SK-N-SH (cell line): ENCODE results near the gene ADTRP. TPM values are rescaled to one million over a fixed set of nuclear protein-coding genes. Genes with fewer than 3 reads are reported as not detected.

Source experiments
- CTCF ChIA-PET: fragments of 300-600, 350-600 bp; formaldehyde crosslinking; extraction: SDS; loops from one replicate; lab custom pipeline; 2021; lab: Yijun Ruan, JAX
- POLR2A ChIA-PET: fragments of 350-600 bp; sonication (Branson Sonifier 250); formaldehyde crosslinking; extraction: SDS; loops from one replicate; lab custom pipeline; 2020; ENCODE audit warnings: antibody characterized with exemption, inconsistent platforms; lab: Yijun Ruan, JAX
- DNase-seq: peaks from one replicate; pipeline ENCODE4 v3.0.0; 2012
- H2AFZ ChIP-seq: fragments of 200-600 bp; sonication (generic); 2 replicates; pipeline ENCODE4 v1.8.1; 2016; ENCODE audit warnings: antibody characterized with exemption, mild to moderate bottlenecking, low read depth
- H3F3A ChIP-seq: fragments of 200-600 bp; sonication (generic); replicated peaks from 2 replicates; pipeline ENCODE3; 2016; ENCODE audit warnings: antibody characterized with exemption, mild to moderate bottlenecking; ENCODE audit not compliant: insufficient read depth
- H3K27ac ChIP-seq, 2 experiments: fragments of 200-500 bp in 1 of 2; fragments of 200-600 bp in 1 of 2; sonication (Bioruptor generic) in 1 of 2; sonication (generic), shearing (Covaris generic) in 1 of 2; 2 replicates each; pipeline versions ENCODE4 v1.5.1 to v1.6.1; 2014 to 2016; ENCODE audit warnings: low read depth in 2 of 2, inconsistent platforms in 1 of 2, low read length in 1 of 2, mild to moderate bottlenecking in 1 of 2, mixed read lengths in 1 of 2
- H3K27me3 ChIP-seq: fragments of 200-600 bp; sonication (generic), shearing (Covaris generic); 2 replicates; pipeline ENCODE4 v1.6.1; 2016; ENCODE audit warnings: mixed run types; ENCODE audit not compliant: insufficient read depth
- H3K36me3 ChIP-seq, 2 experiments: fragments of 200-500 bp in 1 of 2; fragments of 200-600 bp in 1 of 2; sonication (Bioruptor generic) in 1 of 2; sonication (generic) in 1 of 2; replicated peaks in 1 of 2; 2 replicates each; pipeline versions ENCODE3 to v1.5.1; 2014 to 2016; ENCODE audit warnings: low read length in 1 of 2, mild to moderate bottlenecking in 1 of 2; ENCODE audit not compliant: insufficient read depth in 2 of 2, control insufficient read depth in 1 of 2
- H3K4me1 ChIP-seq, 2 experiments: fragments of 200-500 bp in 1 of 2; fragments of 200-600 bp in 1 of 2; sonication (Bioruptor generic) in 1 of 2; sonication (generic), shearing (Covaris generic) in 1 of 2; 2 replicates each; pipeline versions ENCODE4 v1.5.1 to v1.6.1; 2014 to 2016; ENCODE audit warnings: low read depth in 1 of 2, low read length in 1 of 2, mixed run types in 1 of 2; ENCODE audit not compliant: insufficient read depth in 2 of 2, control insufficient read depth in 1 of 2
- H3K4me2 ChIP-seq: fragments of 200-600 bp; sonication (generic), shearing (Covaris generic); 2 replicates; pipeline ENCODE4 v1.6.1; 2017; ENCODE audit warnings: mixed run types
- H3K4me3 ChIP-seq, 2 experiments: fragments of 200-500 bp in 1 of 2; fragments of 200-600 bp in 1 of 2; sonication (Bioruptor generic) in 1 of 2; sonication (generic), shearing (Covaris generic) in 1 of 2; 2 replicates each; pipeline versions ENCODE4 v1.5.1 to v1.8.1; 2014 to 2016; ENCODE audit warnings: low read depth in 2 of 2, inconsistent platforms in 1 of 2, low read length in 1 of 2, mild to moderate bottlenecking in 1 of 2, mixed read lengths in 1 of 2, moderate library complexity in 1 of 2
- H3K79me2 ChIP-seq: fragments of 200-600 bp; sonication (generic); 2 replicates; pipeline ENCODE4 v1.8.1; 2017; ENCODE audit warnings: mild to moderate bottlenecking; ENCODE audit not compliant: insufficient read depth
- H3K9ac ChIP-seq: fragments of 200-600 bp; sonication (generic); 2 replicates; pipeline ENCODE4 v1.6.1; 2017; ENCODE audit warnings: mixed run types
- H3K9me2 ChIP-seq: fragments of 200-600 bp; sonication (generic); 2 replicates; pipeline ENCODE4 v1.6.1; 2017; ENCODE audit warnings: mixed run types
- H3K9me3 ChIP-seq: fragments of 200-600 bp; sonication (generic); 2 replicates; pipeline ENCODE4 v1.6.1; 2017; ENCODE audit warnings: mixed run types, mild to moderate bottlenecking, moderate library complexity
- H4K20me1 ChIP-seq: fragments of 200-600 bp; sonication (generic); 2 replicates; pipeline ENCODE4 v1.6.1; 2017; ENCODE audit warnings: mild to moderate bottlenecking, mixed run types; ENCODE audit not compliant: insufficient read depth
- ELF1 ChIP-seq: IDR thresholded peaks from 2 replicates; pipeline ENCODE4 v1.4.0; 2012
- FOSL2 ChIP-seq: IDR thresholded peaks from 2 replicates; pipeline ENCODE4 v1.4.0; 2012; ENCODE audit warnings: low read depth, mild to moderate bottlenecking, moderate library complexity, borderline replicate concordance
- FOXJ3 ChIP-seq: sonication (generic); formaldehyde crosslinking; IDR thresholded peaks from 2 replicates; pipeline ENCODE4 v1.5.1; 2020; ENCODE audit warnings: mild to moderate bottlenecking, missing genetic modification reagents
- GATA2 ChIP-seq: sonication (generic); formaldehyde crosslinking; IDR thresholded peaks from 2 replicates; pipeline ENCODE4 v1.5.0; 2020; ENCODE audit warnings: mild to moderate bottlenecking, missing genetic modification reagents
- JUND ChIP-seq: IDR thresholded peaks from 2 replicates; pipeline ENCODE4 v1.4.0; 2012
- MXI1 ChIP-seq: IDR thresholded peaks from 2 replicates; pipeline ENCODE4 v1.6.1; 2012; ENCODE audit warnings: mild to moderate bottlenecking, low read depth, low read length, improper control_type of control experiment
- POLR2AphosphoS5 ChIP-seq: IDR thresholded peaks from 2 replicates; pipeline ENCODE4 v1.6.1; 2012; ENCODE audit warnings: low read depth, low read length
- RAD21 ChIP-seq: IDR thresholded peaks from 2 replicates; pipeline ENCODE4 v1.6.1; 2012; ENCODE audit warnings: mild to moderate bottlenecking, low read length
- RXRA ChIP-seq: IDR thresholded peaks from 2 replicates; pipeline ENCODE4 v1.4.0; 2012; ENCODE audit warnings: low read depth, mild to moderate bottlenecking, borderline replicate concordance
- TEAD4 ChIP-seq: IDR thresholded peaks from 2 replicates; pipeline ENCODE4 v1.4.0; 2012; ENCODE audit warnings: mild to moderate bottlenecking, borderline replicate concordance; ENCODE audit not compliant: insufficient read depth
- YY1 ChIP-seq: IDR thresholded peaks from 2 replicates; pipeline ENCODE4 v1.4.0; 2012; ENCODE audit warnings: low read depth, mild to moderate bottlenecking
- WGBS: methylation state at CpG from one replicate; pipeline ENCODE4 v1.1.6; 2017; ENCODE audit warnings: low lambda C conversion rate; 5-methylcytosine and 5-hydroxymethylcytosine counted together
- polyA plus RNA-seq, 3 experiments: library from polyadenylated mRNA; depleted of rRNA; stranded (reverse); fragments of >200 nt; gene quantifications; 2 replicates each; pipeline ENCODE4 v1.2.3, GENCODE V29; 2012
- TF ChIP-seq, protein P1 (sequence below): IDR thresholded peaks from 2 replicates; pipeline ENCODE4 v1.4.0; 2012; ENCODE audit warnings: low read depth, borderline replicate concordance
- TF ChIP-seq, protein P2 (sequence below): fragments of 150-350 bp; IDR thresholded peaks from 2 replicates; pipeline ENCODE4 v1.6.1; 2017; ENCODE audit warnings: antibody characterized with exemption, low read length, low read depth, borderline replicate concordance
- TF ChIP-seq, protein P3 (sequence below): IDR thresholded peaks from 2 replicates; pipeline ENCODE4 v1.4.0; 2012; ENCODE audit warnings: low read depth, borderline replicate concordance
- TF ChIP-seq, protein P4 (sequence below): IDR thresholded peaks from 2 replicates; pipeline ENCODE4 v1.4.0; 2012; ENCODE audit warnings: low read depth

The ADTRP gene
- polyA plus RNA-seq, 1 of the 3 experiments (the other 2 are of a cell fraction), result 0.84 TPM

DNA sequence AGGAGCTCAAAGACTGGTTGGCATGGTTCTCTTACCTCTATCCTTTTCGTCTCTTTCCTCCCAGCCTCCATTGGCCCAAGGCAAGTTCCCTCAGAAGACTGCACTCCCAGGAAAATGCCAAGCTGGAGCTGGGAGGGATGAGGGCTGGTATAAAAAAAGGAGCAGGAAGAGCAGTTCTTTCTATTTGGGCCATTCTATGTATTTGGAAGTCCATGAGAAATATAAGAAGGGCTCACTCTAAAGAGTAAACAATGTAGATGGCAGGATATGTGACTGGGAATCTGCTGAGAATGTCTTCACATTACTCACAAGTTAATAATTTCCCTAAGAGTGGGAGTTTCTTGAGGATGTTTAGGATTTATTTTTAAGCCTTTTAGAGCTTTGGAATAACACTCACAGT is 36.6 kb upstream of the ADTRP start:
- ChIA-PET POLR2A (no interaction called here), CTCF (no interaction called here)
- Histone ChIP-seq H4K20me1 (no peaks in the 10 kb centered on the region), H3K4me2 (no peak overlapping the region), H3K9me2 (no peaks in the 10 kb centered on the region), H3F3A (peaks cover 7% of the 10 kb centered on the region), H3K4me1 (peaks cover 0 to 5% of the 10 kb centered on the region in 2 experiments; a peak in 1 of 4 replicates), H3K79me2 (no peaks in the 10 kb centered on the region), H3K9me3 (no peaks in the 10 kb centered on the region), H3K27me3 (no peaks in the 10 kb centered on the region), H3K4me3 (no peak overlapping the region), H3K27ac (peak overlapping the region in 1 of 2 experiments; percentile 70; a peak in 2 of 4 replicates), H3K9ac (no peak overlapping the region), H3K36me3 (no peaks in the 10 kb centered on the region), H2AFZ (peak overlapping the region; percentile 81)
- TF ChIP-seq RXRA (no peak), FOSL2 (no peak), YY1 (no peak), GATA2 (CRISPR knock-in tag) (no peak), POLR2AphosphoS5 (no peak)
- TF ChIP-seq, protein P1, sequence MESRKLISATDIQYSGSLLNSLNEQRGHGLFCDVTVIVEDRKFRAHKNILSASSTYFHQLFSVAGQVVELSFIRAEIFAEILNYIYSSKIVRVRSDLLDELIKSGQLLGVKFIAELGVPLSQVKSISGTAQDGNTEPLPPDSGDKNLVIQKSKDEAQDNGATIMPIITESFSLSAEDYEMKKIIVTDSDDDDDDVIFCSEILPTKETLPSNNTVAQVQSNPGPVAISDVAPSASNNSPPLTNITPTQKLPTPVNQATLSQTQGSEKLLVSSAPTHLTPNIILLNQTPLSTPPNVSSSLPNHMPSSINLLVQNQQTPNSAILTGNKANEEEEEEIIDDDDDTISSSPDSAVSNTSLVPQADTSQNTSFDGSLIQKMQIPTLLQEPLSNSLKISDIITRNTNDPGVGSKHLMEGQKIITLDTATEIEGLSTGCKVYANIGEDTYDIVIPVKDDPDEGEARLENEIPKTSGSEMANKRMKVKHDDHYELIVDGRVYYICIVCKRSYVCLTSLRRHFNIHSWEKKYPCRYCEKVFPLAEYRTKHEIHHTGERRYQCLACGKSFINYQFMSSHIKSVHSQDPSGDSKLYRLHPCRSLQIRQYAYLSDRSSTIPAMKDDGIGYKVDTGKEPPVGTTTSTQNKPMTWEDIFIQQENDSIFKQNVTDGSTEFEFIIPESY, result no peak
- 80% methylated on average over 1 of the region's 1 CpG for WGBS
- DNase-seq, result no peak

DNA sequence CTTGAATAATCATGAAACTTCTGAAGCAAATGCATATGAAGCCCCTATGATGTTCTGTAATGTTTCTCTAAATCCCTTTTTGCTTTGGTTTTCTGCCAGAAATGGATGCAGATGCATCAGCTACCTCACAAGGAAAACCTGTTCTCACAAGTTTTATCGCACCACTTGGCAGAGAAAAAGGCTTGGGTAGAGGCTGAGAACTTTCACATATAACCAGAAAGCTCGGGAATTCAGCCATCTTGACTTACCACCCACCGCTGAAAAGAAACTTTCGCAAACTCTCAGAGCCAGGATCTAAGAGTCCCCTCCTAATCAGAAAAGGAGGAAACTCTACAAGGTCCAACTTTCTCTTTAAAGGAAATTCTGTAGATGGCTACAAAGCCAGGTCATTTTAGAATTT is 36.2 kb upstream of the ADTRP start:
- H3K27ac ChIP-seq, result peak overlapping the region in 1 of 2 experiments; percentile 70; a peak in 2 of 4 replicates
- ChIA-PET POLR2A (no interaction called here), CTCF (no interaction called here)
- H4K20me1 ChIP-seq, result no peaks in the 10 kb centered on the region
- DNase-seq, result no peak
- H3K9me3 ChIP-seq, result no peaks in the 10 kb centered on the region
- H3K79me2 ChIP-seq, result no peaks in the 10 kb centered on the region
- 74% methylated on average over 4 of the region's 4 CpGs for WGBS
- no peaks in the 10 kb centered on the region for H3K9me2 ChIP-seq
- H3K4me1 ChIP-seq, result peaks cover 4 to 9% of the 10 kb centered on the region in 2 experiments; a peak in 2 of 4 replicates
- H2AFZ ChIP-seq, result peak overlapping the region; percentile 81
- H3K4me2 ChIP-seq, result no peak overlapping the region
- H3K4me3 ChIP-seq, result no peak overlapping the region
- no peaks in the 10 kb centered on the region for H3K27me3 ChIP-seq
- H3K36me3 ChIP-seq, result no peaks in the 10 kb centered on the region
- peaks cover 7% of the 10 kb centered on the region for H3F3A ChIP-seq
- TF ChIP-seq ELF1 (no peak), JUND (no peak), RAD21 (no peak), YY1 (no peak), RXRA (no peak), FOSL2 (no peak), MXI1 (no peak), FOXJ3 (CRISPR knock-in tag) (no peak), TEAD4 (no peak)
- TF ChIP-seq, protein P1, result no peak
- TF ChIP-seq, protein P2, sequence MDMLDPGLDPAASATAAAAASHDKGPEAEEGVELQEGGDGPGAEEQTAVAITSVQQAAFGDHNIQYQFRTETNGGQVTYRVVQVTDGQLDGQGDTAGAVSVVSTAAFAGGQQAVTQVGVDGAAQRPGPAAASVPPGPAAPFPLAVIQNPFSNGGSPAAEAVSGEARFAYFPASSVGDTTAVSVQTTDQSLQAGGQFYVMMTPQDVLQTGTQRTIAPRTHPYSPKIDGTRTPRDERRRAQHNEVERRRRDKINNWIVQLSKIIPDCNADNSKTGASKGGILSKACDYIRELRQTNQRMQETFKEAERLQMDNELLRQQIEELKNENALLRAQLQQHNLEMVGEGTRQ, result no peak
- TF ChIP-seq, protein P3, sequence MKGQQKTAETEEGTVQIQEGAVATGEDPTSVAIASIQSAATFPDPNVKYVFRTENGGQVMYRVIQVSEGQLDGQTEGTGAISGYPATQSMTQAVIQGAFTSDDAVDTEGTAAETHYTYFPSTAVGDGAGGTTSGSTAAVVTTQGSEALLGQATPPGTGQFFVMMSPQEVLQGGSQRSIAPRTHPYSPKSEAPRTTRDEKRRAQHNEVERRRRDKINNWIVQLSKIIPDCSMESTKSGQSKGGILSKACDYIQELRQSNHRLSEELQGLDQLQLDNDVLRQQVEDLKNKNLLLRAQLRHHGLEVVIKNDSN, result no peak
- TF ChIP-seq, protein P4, sequence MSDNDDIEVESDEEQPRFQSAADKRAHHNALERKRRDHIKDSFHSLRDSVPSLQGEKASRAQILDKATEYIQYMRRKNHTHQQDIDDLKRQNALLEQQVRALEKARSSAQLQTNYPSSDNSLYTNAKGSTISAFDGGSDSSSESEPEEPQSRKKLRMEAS, result no peak
- H3K9ac ChIP-seq, result no peak overlapping the region
